HepG2 (cell line): ENCODE data around the gene IL18. TPM values are rescaled to one million over a fixed set of nuclear protein-coding genes. Genes with fewer than 3 reads are reported as not detected.

Experiments
- ATM ChIP-seq: fragments of 450-650 bp; IDR thresholded peaks from 2 replicates; pipeline ENCODE4 v1.7.1; 2017; ENCODE audit warnings: mild to moderate bottlenecking, borderline replicate concordance
- CEBPB ChIP-seq: IDR thresholded peaks from 2 replicates; pipeline ENCODE4 v1.6.1; 2011; ENCODE audit warnings: low read depth, low read length, improper control_type of control experiment, borderline replicate concordance
- CEBPG ChIP-seq: IDR thresholded peaks from 2 replicates; pipeline ENCODE4 v1.6.1; 2016
- CHD4 ChIP-seq: fragments of 200-600 bp; sonication (generic); IDR thresholded peaks from 2 replicates; pipeline ENCODE4 v1.7.0; 2017; ENCODE audit warnings: mild to moderate bottlenecking, low read length, borderline replicate concordance
- DDIT3 ChIP-seq: sonication (generic); formaldehyde crosslinking; IDR thresholded peaks from 2 replicates; pipeline ENCODE4 v1.4.0; 2020; ENCODE audit warnings: mild to moderate bottlenecking, missing genetic modification reagents
- EP300 ChIP-seq, 3 experiments: sonication (generic) in 1 of 3; formaldehyde crosslinking in 1 of 3; IDR thresholded peaks; 2 replicates each; pipeline versions ENCODE4 v1.5.1 to v1.6.1; 2011 to 2020; ENCODE audit warnings: low read depth in 2 of 3, low read length in 2 of 3, borderline replicate concordance in 1 of 3, improper control_type of control experiment in 1 of 3, mild to moderate bottlenecking in 1 of 3, missing genetic modification reagents in 1 of 3, moderate library complexity in 1 of 3
- FOXA3 ChIP-seq: IDR thresholded peaks from 2 replicates; pipeline ENCODE4 v1.6.1; 2016; ENCODE audit warnings: missing genetic modification reagents, missing compliant biosample characterization
- HDAC6 ChIP-seq: fragments of 200-600 bp; sonication (generic); IDR thresholded peaks from 2 replicates; pipeline ENCODE4 v1.7.0; 2017; ENCODE audit warnings: mild to moderate bottlenecking, antibody characterized with exemption, low read length, low read depth
- MZF1 ChIP-seq: sonication (generic); formaldehyde crosslinking; IDR thresholded peaks from 2 replicates; pipeline ENCODE4 v1.8.1; 2023; ENCODE audit warnings: mild to moderate bottlenecking, missing genetic modification reagents, borderline replicate concordance
- NCOR1 ChIP-seq: fragments of 200-600 bp; sonication (generic); IDR thresholded peaks from 2 replicates; pipeline ENCODE4 v1.7.0; 2017; ENCODE audit warnings: antibody characterized with exemption, low read length, borderline replicate concordance
- PBX3 ChIP-seq: sonication (generic); formaldehyde crosslinking; IDR thresholded peaks from 2 replicates; pipeline ENCODE4 v1.8.1; 2023; ENCODE audit warnings: missing genetic modification reagents, inconsistent platforms, borderline replicate concordance
- RBAK ChIP-seq: sonication (generic); formaldehyde crosslinking; IDR thresholded peaks from 2 replicates; pipeline ENCODE4 v1.5.1; 2020; ENCODE audit warnings: mild to moderate bottlenecking, missing genetic modification reagents
- RBM39 ChIP-seq: fragments of 200-400 bp; formaldehyde crosslinking; IDR thresholded peaks from one replicate; pipeline ENCODE4 v1.6.1; 2018; ENCODE audit warnings: antibody characterized with exemption, mild to moderate bottlenecking, low read depth, low read length; ENCODE audit not compliant: poor library complexity, severe bottlenecking
- SMARCC2 ChIP-seq: fragments of 450-650 bp; IDR thresholded peaks from 2 replicates; pipeline ENCODE4 v1.6.1; 2017; ENCODE audit warnings: antibody characterized with exemption, mild to moderate bottlenecking
- SMYD3 ChIP-seq: sonication (generic); formaldehyde crosslinking; IDR thresholded peaks from 2 replicates; pipeline ENCODE4 v1.8.1; 2023; ENCODE audit warnings: mild to moderate bottlenecking, missing genetic modification reagents
- SP5 ChIP-seq: IDR thresholded peaks from 2 replicates; pipeline ENCODE4 v1.6.1; 2016; ENCODE audit warnings: low read depth, borderline replicate concordance
- ZNF530 ChIP-seq: sonication (generic); formaldehyde crosslinking; IDR thresholded peaks from 2 replicates; pipeline ENCODE4 v1.5.0; 2020; ENCODE audit warnings: low read depth, mild to moderate bottlenecking, missing genetic modification reagents
- polyA plus RNA-seq, 8 experiments: library from polyadenylated mRNA; depleted of rRNA in 3 of 8; stranded (reverse) in 7 of 8; unstranded in 1 of 8; fragments of >200 nt; fragmentation: Illumina TruSeq in 4 of 8; extraction: Trizol in 4 of 8; gene quantifications; 2 replicates each; pipeline versions ENCODE4 v1.2.1 to v1.2.3, GENCODE V29; 2011 to 2016; ENCODE audit warnings: low read depth in 4 of 8, missing spikeins in 1 of 8, mixed read lengths in 1 of 8; ENCODE audit not compliant: insufficient read depth in 1 of 8
- total RNA-seq, 5 experiments: library from RNA; depleted of rRNA; stranded (reverse); fragments of >200 nt; fragmentation: Illumina TruSeq; extraction: Trizol; gene quantifications; 2 replicates each; pipeline ENCODE4 v1.2.3, GENCODE V29; 2016; ENCODE audit warnings: low read depth in 1 of 5

The IL18 gene
- total and polyA plus RNA-seq, 2 of the 13 experiments (the other 11 are each of a cell fraction or from before 2014, with no cell fraction given) = 0.89 to 2.7 TPM

DNA sequence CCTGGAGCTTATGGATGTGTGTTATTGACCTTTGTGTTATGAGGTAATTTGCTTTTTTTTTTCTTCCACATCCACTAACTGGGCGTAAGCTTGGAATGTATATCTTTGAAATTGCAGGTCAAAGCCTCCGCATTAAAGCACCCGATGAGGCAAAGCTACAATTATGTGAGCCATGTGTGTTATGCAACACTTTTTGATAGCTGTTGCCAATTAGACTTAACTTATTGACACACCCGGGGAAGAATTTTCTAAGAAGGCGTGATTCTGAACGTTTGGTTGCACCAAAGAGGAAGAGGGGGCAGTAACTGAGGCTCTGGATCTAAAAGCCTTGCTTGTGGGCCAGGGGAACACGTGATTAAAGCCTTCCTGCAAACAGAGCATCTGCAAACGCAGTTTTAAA, 2.7 kb upstream of the IL18 start (continued):
- no peak for TF ChIP-seq DDIT3 (CRISPR knock-in tag)
- 0 out of 2 replicates have a peak, but pooled peaks have one; percentile 13 for TF ChIP-seq FOXA3 (CRISPR knock-in tag)
- no peak for TF ChIP-seq RBM39
- no peak for TF ChIP-seq RBAK (CRISPR knock-in tag)
- no peak for TF ChIP-seq MZF1 (CRISPR knock-in tag)
- TF ChIP-seq ATM = no peak
- TF ChIP-seq SMYD3 (CRISPR knock-in tag) = no peak
- no peak for TF ChIP-seq NCOR1
- TF ChIP-seq CEBPG = peak; percentile 45; the same call in 1 of the 2 replicates
- no peak for TF ChIP-seq SMARCC2
- TF ChIP-seq CEBPB = peak; percentile 54; the same call in 1 of the 2 replicates
- TF ChIP-seq HDAC6 = no peak
- no peak for TF ChIP-seq PBX3
- TF ChIP-seq CHD4 = no peak
- TF ChIP-seq SP5 (CRISPR knock-in tag) = no peak
- no peak for TF ChIP-seq ZNF530 (CRISPR knock-in tag)
- TF ChIP-seq EP300 (IDR thresholded peaks at IDR 0.05; ENCODE audit: low read depth in 2 of 2, low read length in 2 of 2) = no peak
- no peak for TF ChIP-seq EP300 (CRISPR knock-in tag; IDR thresholded peaks at IDR 0.05; ENCODE audit: borderline replicate concordance)
